HG02840 (cell line): ENCODE measurements around the gene IL31RA.
A peak's percentile ranks its signal among the peaks of the same experiment; 100 is the strongest.

Experiments
- ATAC-seq: cut with Tn5 transposase; IDR thresholded peaks from one replicate; pipeline ENCODE4 v1.9.1; 2021; ENCODE audit warnings: mild to moderate bottlenecking, moderate library complexity, moderate number of reproducible peaks; ENCODE audit not compliant: unreplicated experiment, low FRiP score

The IL31RA gene

DNA sequence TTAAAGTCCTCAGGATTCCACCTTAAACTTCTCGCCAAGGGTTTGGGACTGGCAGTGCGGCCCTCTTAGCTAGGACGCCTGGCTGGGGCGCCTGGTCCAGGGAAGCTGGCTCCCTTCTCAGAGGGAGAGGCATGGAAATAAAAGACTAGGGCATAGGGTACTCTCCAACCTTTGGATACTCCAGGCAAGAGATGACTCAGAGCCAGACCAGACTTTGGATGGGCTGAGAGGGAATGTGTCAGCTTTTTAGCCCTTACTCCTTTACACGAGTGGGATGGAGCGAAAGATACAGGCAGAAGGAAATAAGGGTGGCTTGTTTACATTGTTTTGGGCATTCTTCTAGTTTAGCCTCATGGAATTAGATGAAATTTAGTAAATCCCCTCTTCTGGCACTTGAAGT is 48.2 kb downstream of the IL31RA start:
- no peak for ATAC-seq

DNA sequence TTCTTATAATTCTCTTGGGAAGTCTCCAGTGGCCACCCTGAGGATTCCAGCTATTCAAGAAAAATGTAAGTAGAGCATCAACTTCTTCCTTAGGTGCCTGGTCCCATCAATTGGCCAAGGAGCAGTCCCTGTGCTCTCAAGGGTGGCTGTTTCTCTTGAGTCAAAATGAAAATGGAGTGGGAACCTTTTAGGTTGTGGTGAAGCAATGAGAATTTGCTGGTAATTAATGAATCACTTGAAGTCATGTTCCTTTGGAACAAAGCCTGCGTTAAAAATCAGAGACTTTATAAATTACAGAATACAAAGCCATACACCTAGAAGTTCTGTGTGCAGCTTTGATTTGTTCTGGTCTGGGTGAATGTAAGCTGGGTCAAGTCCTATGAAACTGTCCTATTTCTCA is 48.9 kb downstream of the IL31RA start:
- ATAC-seq = no peak

DNA sequence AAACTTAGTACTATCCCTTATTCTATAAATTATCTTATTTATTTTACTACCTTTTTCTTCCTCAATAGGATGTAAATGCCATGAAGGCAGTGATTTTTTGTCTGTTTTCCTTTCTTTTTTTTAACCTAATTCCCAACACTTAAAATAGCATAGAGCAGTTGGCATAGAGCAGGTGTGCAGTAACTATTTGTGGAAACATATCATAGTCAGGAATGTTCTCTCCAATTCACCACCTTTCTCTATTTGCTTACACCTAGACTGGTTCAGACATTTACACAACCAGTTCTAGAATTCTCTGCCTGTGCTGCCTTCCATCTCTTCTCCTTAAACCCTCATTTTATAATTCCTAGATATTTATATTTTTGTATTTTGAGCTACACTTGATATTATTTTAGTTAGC is 49.6 kb downstream of the IL31RA start:
- no peak for ATAC-seq

DNA sequence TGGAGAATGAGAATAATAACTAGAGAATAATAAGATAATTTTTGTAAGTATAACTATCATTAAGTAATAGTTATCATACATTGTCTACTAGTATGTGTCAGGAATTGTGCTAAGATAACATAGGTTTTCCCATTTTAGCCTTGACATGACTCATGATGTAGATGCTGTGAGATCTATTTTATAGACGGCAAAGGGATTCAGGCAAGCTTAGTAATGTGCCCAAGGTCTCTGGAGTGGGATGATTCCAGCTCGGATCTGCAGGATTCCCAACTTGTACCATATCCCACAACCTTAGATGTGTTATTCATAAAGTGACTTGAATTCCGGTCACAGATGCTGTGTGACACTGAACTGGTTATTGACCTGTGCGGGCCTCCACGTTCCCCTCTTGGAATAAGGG is 51.5 kb downstream of the IL31RA start:
- no peak for ATAC-seq

DNA sequence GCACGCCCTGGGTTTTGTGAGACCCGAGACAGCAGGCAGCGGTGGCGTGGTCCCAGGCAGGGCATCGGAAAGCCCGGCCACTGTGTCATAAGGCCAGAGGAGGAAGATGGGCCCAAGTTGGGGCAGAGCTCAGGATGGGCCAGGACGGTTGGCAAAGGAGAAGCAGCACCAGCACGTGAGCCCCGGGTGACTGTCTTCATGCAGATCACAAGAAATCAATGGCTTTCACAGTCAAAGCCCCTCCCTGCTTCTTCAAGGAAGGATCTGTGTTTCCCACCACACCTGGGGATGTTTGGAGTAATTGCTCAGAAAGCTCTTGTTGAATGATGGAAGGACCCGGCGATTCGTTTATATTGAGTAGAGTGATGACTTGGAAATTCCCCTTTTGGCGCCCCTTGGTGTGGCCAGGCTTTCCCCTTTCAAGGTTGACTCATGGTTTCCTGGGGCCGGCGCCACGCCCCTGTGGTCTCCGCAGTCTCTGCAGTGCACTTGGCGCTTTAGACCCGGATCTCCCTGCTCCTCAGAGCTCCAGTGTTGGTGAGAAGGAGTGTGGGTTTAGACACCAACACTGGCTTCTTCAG is 52.1 kb downstream of the IL31RA start:
- ATAC-seq = peak; percentile 81

DNA sequence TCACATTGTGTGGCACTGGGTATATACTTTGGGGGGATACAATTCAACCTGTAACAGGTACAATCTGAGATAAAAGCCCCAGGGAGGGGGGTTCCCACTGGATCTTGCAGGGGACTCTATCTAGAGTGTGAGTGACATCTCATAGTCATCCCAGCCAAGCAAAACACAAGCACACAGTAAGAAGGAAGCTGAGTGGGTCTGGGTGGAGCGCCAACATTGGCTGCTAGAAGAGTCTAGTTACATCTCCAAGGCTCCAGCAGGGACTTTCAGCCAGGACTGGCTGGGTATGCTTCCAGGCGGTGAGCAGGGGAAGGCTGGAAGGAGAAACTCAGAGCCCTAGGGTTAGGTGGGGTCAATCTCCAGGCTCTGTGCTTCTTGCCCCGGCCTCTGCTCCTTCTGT is 53.0 kb downstream of the IL31RA start:
- ATAC-seq = no peak

DNA sequence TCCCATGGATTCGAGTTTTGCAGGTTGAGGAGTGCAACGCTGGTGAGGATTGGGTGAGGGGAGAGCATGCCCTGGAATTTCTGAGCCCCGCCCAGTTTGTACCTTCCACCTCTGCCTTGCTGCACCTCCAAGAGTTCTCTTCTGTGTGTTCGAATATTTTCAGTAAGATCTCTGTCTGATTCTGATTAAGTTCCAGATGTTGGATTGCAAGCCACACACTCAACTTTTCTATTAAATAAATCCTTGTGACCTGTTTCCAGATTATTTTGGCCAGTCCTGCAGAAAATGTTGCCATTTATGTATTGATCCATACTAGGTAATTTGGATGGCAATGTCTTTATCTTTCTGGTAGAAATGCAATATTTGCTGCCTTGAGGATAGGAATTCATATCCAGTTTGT is 54.1 kb downstream of the IL31RA start:
- no peak for ATAC-seq

DNA sequence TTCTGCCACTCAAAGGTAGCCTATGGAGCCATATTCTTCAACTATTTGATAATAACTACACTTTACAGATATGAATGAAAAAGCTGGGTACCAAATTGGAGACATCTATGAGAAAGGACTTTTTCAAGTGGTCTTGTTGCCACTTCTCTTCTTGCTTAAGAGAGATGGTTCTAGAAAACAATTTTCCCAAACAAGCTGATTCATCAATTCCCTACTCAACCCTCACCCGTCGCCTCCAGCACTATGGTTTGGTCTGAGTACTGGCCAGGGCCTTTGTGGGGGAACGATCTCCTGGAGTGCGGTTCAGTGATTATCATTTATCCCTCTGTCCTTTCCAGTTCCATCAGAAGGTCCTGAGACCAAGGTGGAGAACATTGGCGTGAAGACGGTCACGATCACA is 56.8 kb downstream of the IL31RA start:
- ATAC-seq = no peak

DNA sequence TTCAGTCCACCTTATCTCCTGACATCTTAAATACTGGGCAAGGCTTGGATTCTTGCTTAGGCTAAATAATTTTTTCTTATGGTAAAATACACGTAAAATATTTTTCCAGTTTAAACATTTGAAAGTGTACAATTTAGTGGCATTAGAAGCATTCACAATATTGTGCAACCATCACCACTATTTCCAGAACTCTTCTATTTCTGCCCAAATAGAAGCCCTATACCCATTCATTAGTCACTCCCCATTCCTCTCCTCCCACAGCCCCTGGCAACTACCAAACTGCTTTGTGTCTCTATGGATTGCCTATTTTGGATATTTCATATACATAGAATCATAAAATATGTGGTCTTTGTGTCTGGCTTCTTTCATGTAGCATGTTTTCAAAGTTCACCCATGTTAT is 57.6 kb downstream of the IL31RA start:
- ATAC-seq = no peak

DNA sequence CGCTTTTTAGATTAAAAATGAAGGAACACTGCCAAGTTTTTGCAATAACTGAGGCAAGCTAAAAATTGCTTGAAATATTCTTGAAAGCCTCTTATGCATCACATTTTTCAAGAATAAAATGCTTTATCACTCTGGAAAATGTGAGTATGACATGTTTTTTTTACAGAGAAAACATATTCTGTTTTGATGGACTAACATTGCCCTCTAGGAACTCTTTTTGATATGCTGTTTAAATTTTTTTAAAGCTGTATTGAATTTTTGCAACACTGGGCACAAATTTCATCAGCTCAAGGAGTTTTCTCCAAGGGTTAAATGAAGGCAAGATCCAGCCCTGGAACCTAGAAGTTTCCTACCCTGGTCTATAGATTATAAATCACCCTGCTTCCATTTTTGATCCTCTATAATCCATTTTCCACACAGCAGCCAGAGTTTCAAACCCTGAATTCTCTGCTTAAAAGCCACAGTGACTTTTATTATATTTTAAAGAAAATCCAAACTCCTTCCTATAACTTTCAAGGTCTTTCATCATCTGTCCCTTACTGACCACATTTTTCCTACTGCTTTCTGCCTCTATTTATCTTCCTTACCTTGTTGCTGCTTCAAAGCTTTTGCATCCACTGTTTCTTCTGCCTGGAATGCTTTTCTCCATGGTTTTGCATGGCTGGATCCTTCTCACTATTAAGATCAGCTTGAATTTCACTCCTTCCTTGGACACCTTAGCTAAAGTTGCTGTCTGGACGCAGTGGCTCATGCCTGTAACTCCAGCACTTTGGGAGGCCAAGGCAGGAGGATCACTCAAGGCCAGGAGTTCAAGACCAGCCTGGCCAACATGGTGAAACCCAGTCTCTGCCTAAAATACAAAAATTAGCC is 60.9 kb downstream of the IL31RA start:
- ATAC-seq = no peak

DNA sequence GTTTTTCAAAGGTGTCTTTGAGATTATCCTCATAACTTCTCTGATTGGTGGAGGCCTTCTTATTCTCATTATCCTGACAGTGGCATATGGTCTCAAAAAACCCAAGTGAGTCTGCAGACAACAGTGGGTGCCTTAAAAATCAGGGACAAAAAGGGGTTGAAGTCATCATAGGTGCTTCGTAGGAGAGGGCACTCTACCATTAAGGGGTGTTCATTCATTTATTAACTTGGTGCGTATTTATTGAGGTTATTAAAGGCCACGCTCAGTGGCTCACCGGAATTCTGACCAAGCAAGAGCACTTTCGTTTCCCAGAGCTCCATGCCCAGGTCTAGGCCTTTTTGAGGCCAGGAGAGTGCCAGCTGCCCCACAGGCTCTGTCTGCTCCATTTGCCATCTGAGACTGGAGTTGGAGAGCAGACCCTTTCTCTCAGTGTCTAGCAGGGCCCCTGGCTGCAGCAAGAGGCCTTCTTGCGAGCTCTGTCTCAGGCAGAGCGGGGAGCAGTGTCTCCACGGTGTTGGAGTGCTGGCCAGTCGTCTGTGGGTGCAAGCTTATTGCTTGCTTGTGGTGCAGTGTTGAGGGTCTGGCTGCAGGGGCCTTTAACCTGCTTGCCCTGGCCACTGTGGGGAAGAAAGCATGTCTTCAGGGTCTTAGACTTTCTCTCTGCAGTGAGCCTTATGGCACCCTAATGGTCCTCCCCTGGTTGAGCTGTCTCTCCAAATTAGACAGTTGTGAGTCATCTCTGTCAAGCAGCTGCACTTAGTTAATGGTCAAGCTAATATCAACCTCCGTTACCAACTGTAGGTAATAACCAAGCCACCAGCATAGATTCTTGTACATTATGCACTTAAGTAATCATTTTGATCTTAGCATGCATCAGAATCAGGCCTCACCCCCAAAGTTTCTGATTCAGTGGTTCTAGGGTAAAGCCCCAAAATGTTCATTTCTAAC is 62.6 kb downstream of the IL31RA start:
- peak; percentile 87 for ATAC-seq

DNA sequence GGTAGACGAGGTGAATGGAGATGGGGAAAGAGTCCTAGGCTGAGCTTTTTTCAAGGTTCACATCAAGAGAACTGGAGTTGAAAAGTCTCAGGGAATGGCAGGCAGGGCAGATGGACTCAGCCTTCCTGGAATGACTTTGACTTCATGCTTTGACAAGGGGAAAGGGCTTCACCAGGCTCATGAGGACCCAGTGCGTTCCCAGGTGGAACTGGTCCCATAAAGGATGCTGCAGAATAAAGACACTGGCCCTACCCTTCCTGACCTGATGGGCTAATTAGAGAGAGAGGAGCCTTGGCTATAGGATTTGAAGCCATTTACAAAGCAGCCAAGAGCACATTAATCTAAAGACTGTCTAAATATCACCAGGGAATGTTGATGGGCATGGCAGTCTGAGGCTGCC is 63.8 kb downstream of the IL31RA start:
- no peak for ATAC-seq

DNA sequence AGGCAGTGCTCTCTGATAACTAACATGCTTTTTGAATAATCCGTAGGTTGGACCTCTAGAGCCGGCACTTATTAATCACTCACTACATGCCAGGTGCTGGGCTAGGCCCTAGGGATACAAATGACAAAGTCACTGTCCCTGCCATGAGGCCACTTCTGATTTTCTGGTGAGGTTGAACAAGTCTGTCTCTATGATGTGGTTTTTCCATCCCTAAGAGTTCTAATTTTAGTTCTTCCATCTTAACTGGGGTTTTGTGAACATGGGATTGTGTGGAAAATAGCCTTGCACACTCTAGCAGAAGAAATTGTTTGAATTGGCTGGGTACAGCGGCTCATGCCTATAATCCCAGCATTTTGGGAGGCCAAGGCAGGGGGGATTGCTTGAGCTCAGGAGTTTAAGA is 64.6 kb downstream of the IL31RA start:
- no peak for ATAC-seq

DNA sequence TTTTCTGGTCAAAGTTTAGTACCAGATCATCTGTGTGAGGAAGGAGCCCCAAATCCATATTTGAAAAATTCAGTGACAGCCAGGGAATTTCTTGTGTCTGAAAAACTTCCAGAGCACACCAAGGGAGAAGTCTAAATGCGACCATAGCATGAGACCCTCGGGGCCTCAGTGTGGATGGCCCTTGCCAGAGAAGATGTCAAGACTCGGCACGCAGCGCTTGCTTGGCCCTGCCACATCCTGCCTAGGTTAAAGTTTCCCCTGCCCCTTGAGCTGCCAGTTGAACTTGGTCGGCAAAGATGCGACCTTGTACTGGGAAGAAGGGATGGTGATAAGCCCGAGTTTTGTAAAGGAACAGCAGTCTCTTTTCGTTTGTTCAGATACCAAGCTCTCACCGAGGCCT is 65.8 kb downstream of the IL31RA start:
- ATAC-seq = no peak

DNA sequence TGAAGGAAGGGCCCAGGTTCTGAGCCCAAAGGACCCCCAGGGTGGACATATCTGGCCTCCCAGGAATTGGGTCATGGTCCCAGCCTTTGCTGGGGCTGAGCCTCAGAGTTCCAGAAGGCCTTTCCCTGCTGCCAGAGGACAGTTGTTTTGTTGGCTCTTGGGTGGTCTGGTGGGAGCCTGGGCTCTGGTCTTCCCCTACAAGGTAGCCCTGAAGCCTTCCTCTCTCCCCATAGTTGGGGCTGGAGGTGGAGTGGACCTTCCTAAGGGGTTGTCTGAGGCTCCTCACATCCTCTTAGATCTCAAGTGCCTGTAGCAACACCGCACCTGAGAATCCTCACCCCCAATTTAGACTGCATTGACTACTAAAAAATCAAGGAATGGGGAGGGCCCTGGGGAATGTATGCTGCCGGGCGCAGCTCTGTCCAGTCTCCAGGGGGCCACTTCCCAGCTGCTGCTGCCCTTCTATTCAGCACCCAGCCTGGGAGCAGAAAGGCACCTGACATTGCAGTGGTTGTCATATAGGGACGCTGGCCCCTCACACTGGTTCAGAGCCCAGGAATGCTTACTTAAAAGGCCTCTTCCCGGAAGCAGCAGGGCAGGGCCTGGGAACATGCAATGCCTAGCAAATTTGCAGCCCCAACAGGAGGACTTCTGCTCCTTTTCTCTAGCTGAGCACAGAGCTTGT is 66.4 kb downstream of the IL31RA start:
- ATAC-seq = no peak

DNA sequence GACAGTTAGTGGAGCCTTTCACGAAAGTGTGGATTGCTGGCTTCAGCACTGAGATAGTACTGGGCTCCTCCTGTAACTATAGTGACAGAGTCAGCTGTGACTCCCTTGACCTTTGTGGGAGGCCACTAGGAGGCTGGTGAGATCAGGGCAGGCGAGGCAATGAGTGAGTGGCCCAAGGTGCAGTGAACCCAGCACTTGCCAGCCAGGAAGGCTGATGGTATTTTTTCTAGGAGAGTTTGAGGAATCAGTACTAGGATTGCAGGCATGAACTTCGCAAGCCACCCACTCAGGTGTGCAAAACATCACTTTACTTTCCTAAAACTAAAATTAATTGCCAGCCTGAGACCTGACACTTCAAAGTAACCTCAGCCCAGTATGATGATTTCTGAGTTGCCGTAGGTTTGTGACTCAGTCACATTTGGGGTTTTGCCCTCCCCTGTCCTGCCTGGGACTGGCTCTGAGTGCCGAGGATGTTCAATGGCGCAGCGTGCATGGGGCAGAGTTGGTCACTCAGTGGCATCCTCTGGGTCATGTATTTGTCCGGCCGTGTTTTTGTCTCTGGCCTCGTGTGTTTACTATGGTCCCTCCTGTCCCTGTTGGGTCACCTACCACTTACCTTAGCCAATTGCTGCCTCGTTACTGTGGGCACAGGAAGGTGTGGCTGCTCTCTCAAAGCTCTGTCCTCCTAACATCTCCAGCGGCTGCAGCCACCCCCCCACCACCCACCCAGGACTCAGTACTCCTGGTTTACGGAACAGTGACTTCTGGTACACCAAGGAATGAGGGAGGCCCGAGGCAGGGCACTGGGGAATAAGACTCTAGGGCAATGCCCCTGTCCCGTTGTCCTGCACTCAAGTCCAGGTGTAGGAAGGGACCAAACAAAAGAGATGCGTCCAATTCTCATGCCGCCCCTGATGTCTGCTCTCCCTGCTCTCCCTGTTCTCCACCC is 67.2 kb downstream of the IL31RA start:
- ATAC-seq = no peak

DNA sequence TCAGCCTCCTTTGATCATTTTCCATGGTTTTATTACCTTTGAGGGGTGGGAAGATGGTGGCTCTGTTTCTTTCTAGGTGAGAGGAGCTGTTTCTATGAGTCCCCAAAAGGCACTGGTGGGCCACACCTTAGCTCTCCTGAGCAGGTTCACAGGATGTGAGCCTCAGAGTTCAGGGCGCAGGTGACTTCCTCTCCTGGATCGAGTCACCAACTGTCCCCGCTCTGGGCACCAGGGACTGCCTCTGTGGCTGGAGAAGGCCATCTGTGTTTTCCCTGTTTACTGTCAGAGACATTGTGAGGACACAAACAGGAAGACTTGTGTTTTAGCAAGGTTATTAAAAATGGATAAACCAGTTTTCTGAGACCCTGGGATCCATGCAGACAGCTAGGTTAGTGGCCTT is 68.5 kb downstream of the IL31RA start:
- ATAC-seq = no peak

DNA sequence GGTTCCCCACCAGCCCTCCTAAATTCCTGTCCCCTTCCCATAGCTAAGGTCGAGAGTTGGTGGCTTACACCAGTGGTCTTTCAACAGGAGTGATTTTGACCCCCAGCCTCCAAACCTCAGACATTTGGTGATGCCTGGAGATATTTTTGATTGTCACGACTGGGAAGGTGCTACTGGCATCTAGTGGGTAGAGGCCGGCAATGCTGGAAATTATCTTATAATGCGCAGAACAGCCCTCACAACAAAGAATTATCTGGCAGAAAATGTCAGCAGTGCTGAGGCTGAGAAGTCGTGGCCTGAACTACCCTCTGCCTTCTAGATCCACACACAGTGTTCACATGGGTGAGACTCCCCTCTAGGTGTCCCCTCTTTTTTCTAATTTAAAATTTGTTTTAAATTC is 69.6 kb downstream of the IL31RA start:
- ATAC-seq = no peak

DNA sequence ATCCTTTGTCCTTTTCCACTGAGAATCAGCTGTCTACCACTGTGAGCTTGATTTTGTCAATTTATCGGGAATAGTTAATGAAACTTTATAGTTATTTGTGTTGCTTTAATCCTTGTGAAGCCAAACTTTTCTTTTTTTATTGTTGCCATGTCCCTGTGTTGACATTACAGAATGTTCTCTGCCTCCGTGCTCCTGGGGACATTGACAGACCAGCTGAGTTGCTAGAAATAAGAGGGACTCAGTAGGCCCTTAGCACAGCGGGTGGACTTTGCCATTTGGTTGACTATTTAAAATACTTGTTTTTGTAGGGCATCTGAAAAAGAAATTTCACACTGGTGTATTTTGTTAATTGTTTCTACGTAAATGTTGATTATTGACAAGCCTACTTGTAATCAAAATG is 70.5 kb downstream of the IL31RA start:
- no peak for ATAC-seq
